SK-N-SH (cell line): ENCODE results near the gene PHACTR3.

Experiments used
- EZH2phosphoT487 ChIP-seq: fragments of 200-600 bp; sonication (generic); IDR thresholded peaks from 2 replicates; pipeline ENCODE4 v1.6.1; 2017; ENCODE audit warnings: low read depth, mixed run types, mild to moderate bottlenecking, antibody characterized with exemption, moderate library complexity, borderline replicate concordance
- FOXJ3 ChIP-seq: sonication (generic); formaldehyde crosslinking; IDR thresholded peaks from 2 replicates; pipeline ENCODE4 v1.5.1; 2020; ENCODE audit warnings: mild to moderate bottlenecking, missing genetic modification reagents
- FOXM1 ChIP-seq: IDR thresholded peaks from 2 replicates; pipeline ENCODE4 v1.4.0; 2012; ENCODE audit warnings: low read depth, mild to moderate bottlenecking
- GATA2 ChIP-seq: sonication (generic); formaldehyde crosslinking; IDR thresholded peaks from 2 replicates; pipeline ENCODE4 v1.5.0; 2020; ENCODE audit warnings: mild to moderate bottlenecking, missing genetic modification reagents
- JUND ChIP-seq: IDR thresholded peaks from 2 replicates; pipeline ENCODE4 v1.4.0; 2012
- RAD21 ChIP-seq: IDR thresholded peaks from 2 replicates; pipeline ENCODE4 v1.6.1; 2012; ENCODE audit warnings: mild to moderate bottlenecking, low read length
- RCOR1 ChIP-seq: fragments of 150-350 bp; IDR thresholded peaks from 2 replicates; pipeline ENCODE4 v1.6.1; 2017; ENCODE audit warnings: antibody characterized with exemption, low read length
- SMC3 ChIP-seq: IDR thresholded peaks from 2 replicates; pipeline ENCODE4 v1.6.1; 2012; ENCODE audit warnings: low read depth, low read length, improper control_type of control experiment
- TEAD4 ChIP-seq: IDR thresholded peaks from 2 replicates; pipeline ENCODE4 v1.4.0; 2012; ENCODE audit warnings: mild to moderate bottlenecking, borderline replicate concordance; ENCODE audit not compliant: insufficient read depth
- YY1 ChIP-seq: IDR thresholded peaks from 2 replicates; pipeline ENCODE4 v1.4.0; 2012; ENCODE audit warnings: low read depth, mild to moderate bottlenecking
- TF ChIP-seq, protein P1 (sequence below): fragments of 200-600 bp; sonication (generic); IDR thresholded peaks from 2 replicates; pipeline ENCODE4 v1.6.1; 2017; ENCODE audit warnings: antibody characterized with exemption, mild to moderate bottlenecking, moderate library complexity
- TF ChIP-seq, protein P2 (sequence below): fragments of 150-350 bp; IDR thresholded peaks from 2 replicates; pipeline ENCODE4 v1.6.1; 2017; ENCODE audit warnings: antibody characterized with exemption, low read length, low read depth, borderline replicate concordance
- TF ChIP-seq, protein P3 (sequence below): IDR thresholded peaks from 2 replicates; pipeline ENCODE4 v1.4.0; 2012; ENCODE audit warnings: low read depth, borderline replicate concordance

DNA sequence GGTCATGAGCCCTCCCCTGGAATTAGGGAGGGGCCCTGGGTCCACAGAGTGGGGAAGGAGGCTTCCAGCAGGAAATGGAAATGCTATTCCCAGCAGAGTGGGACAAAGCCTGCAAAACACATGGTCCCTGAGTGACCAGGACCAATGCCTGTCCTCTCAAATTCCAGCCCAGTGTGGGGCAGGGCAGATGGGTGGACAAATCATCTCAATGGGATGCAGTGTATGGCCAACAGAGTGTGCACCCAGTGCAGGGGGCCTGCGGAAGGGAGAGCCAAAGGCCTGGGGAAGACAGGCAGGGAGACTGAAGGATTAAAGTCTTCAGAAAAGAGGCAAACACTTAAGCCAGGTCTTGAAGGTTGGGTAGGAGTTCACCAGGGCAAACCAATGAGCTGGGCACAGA lies 28.7 kb upstream of the PHACTR3 start:
- no peak for TF ChIP-seq FOXM1
- TF ChIP-seq RAD21: no peak
- no peak for TF ChIP-seq RCOR1
- TF ChIP-seq TEAD4: no peak
- TF ChIP-seq YY1: no peak
- no peak for TF ChIP-seq FOXJ3
- no peak for TF ChIP-seq EZH2phosphoT487
- no peak for TF ChIP-seq GATA2
- TF ChIP-seq, protein P1, sequence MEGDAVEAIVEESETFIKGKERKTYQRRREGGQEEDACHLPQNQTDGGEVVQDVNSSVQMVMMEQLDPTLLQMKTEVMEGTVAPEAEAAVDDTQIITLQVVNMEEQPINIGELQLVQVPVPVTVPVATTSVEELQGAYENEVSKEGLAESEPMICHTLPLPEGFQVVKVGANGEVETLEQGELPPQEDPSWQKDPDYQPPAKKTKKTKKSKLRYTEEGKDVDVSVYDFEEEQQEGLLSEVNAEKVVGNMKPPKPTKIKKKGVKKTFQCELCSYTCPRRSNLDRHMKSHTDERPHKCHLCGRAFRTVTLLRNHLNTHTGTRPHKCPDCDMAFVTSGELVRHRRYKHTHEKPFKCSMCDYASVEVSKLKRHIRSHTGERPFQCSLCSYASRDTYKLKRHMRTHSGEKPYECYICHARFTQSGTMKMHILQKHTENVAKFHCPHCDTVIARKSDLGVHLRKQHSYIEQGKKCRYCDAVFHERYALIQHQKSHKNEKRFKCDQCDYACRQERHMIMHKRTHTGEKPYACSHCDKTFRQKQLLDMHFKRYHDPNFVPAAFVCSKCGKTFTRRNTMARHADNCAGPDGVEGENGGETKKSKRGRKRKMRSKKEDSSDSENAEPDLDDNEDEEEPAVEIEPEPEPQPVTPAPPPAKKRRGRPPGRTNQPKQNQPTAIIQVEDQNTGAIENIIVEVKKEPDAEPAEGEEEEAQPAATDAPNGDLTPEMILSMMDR: no peak
- TF ChIP-seq JUND: no peak
- TF ChIP-seq SMC3: no peak
- TF ChIP-seq, protein P2, sequence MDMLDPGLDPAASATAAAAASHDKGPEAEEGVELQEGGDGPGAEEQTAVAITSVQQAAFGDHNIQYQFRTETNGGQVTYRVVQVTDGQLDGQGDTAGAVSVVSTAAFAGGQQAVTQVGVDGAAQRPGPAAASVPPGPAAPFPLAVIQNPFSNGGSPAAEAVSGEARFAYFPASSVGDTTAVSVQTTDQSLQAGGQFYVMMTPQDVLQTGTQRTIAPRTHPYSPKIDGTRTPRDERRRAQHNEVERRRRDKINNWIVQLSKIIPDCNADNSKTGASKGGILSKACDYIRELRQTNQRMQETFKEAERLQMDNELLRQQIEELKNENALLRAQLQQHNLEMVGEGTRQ: no peak
- TF ChIP-seq, protein P3, sequence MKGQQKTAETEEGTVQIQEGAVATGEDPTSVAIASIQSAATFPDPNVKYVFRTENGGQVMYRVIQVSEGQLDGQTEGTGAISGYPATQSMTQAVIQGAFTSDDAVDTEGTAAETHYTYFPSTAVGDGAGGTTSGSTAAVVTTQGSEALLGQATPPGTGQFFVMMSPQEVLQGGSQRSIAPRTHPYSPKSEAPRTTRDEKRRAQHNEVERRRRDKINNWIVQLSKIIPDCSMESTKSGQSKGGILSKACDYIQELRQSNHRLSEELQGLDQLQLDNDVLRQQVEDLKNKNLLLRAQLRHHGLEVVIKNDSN: no peak
